PC-9 (cell line): Measurements from ENCODE around the gene ZNF732. TPM values are rescaled to one million over a fixed set of nuclear protein-coding genes. Genes with fewer than 3 reads are reported as not detected.

Source experiments
- Bru-seq: library from RNA; stranded (reverse); fragments of 400-500 nt; gene quantifications from one replicate; lab custom pipeline; 2021; lab: Mats Ljungman, UMichigan
- BruChase-seq, 2 experiments: library from RNA; stranded (reverse); fragments of 400-500 nt; gene quantifications; one replicate each; lab custom pipeline; 2021; lab: Mats Ljungman, UMichigan
- BruUV-seq: library from RNA; stranded (reverse); fragments of 400-500 nt; replicated peaks from 2 replicates; lab custom pipeline; 2021; lab: Mats Ljungman, UMichigan
- CTCF ChIA-PET: fragments of 300-600 bp; sonication (Branson Sonifier 250); formaldehyde crosslinking; loops from one replicate; lab custom pipeline; 2022; ENCODE audit warnings: antibody characterized with exemption; lab: Charles Lee
- POLR2A ChIA-PET: fragments of 300-600 bp; sonication (Branson Sonifier 250); formaldehyde crosslinking; loops from one replicate; lab custom pipeline; 2022; ENCODE audit warnings: antibody characterized with exemption; ENCODE audit not compliant: unreplicated experiment; lab: Charles Lee
- DNase-seq, 2 experiments: peaks; one replicate each; pipeline versions ENCODE4 v3.0.0 to v3.0.0-alpha.2; 2015 to 2022; ENCODE audit warnings: mixed read lengths in 1 of 2
- H2AFZ ChIP-seq: fragments of 200-600 bp; sonication (generic); 2 replicates; pipeline ENCODE4 v1.8.1; 2017; ENCODE audit warnings: antibody characterized with exemption
- H3F3A ChIP-seq: fragments of 200-600 bp; sonication (generic); 2 replicates; pipeline ENCODE4 v1.8.1; 2017; ENCODE audit warnings: antibody characterized with exemption, mild to moderate bottlenecking, low read depth; ENCODE audit not compliant: insufficient read depth
- H3K27ac ChIP-seq: fragments of 200-600 bp; sonication (generic); 2 replicates; pipeline ENCODE4 v1.6.1; 2016; ENCODE audit warnings: mixed run types
- H3K27me3 ChIP-seq: fragments of 200-600 bp; sonication (generic); 2 replicates; pipeline ENCODE4 v1.6.1; 2016; ENCODE audit warnings: low read depth, mixed run types; ENCODE audit not compliant: insufficient read depth
- H3K36me3 ChIP-seq: fragments of 200-600 bp; sonication (generic); 2 replicates; pipeline ENCODE4 v1.6.1; 2016; ENCODE audit warnings: low read depth, mixed run types
- H3K4me1 ChIP-seq: fragments of 200-600 bp; sonication (generic); replicated peaks from 2 replicates; pipeline ENCODE4 v1.6.1; 2016; ENCODE audit warnings: mixed run types; ENCODE audit not compliant: insufficient read depth
- H3K4me2 ChIP-seq: fragments of 200-600 bp; sonication (generic); 2 replicates; pipeline ENCODE4 v1.6.1; 2017; ENCODE audit warnings: mixed run types
- H3K4me3 ChIP-seq: fragments of 200-600 bp; sonication (generic); 2 replicates; pipeline ENCODE4 v1.6.1; 2016; ENCODE audit warnings: mixed run types
- H3K79me2 ChIP-seq: fragments of 200-600 bp; sonication (generic); 2 replicates; pipeline ENCODE4 v1.6.1; 2017; ENCODE audit warnings: low read depth, mixed run types
- H3K9me2 ChIP-seq: fragments of 200-600 bp; sonication (generic); 2 replicates; pipeline ENCODE4 v1.8.1; 2017; ENCODE audit warnings: mild to moderate bottlenecking; ENCODE audit not compliant: insufficient read depth
- H3K9me3 ChIP-seq: fragments of 200-600 bp; sonication (generic); 2 replicates; pipeline ENCODE4 v1.8.1; 2016; ENCODE audit warnings: low read depth; ENCODE audit not compliant: insufficient read depth
- H4K20me1 ChIP-seq: fragments of 200-600 bp; sonication (generic); 2 replicates; pipeline ENCODE4 v1.8.1; 2017; ENCODE audit not compliant: insufficient read depth
- CTCF ChIP-seq: fragments of 200-600 bp; sonication (generic); conservative IDR thresholded peaks from 2 replicates; pipeline ENCODE4 v1.6.1; 2017; ENCODE audit warnings: mixed run types, antibody characterized with exemption, mild to moderate bottlenecking, moderate library complexity
- EZH2 ChIP-seq: fragments of 200-600 bp; sonication (generic); IDR thresholded peaks from 2 replicates; pipeline ENCODE4 v1.8.0; 2017; ENCODE audit warnings: antibody characterized with exemption, low read depth
- intact Hi-C: fragments of 100-400 bp; cut with micrococcal nuclease; formaldehyde crosslinking; loops from one replicate; pipeline ENCODE4 v1.10.0; 2022; ENCODE audit not compliant: unreplicated experiment
- long read RNA-seq: library from polyadenylated mRNA; stranded (forward); transcript quantifications from one replicate; pipeline ENCODE4 v2.0.0, GENCODE V29; 2022
- total RNA-seq: library from RNA; stranded (reverse); gene quantifications from 2 replicates; pipeline ENCODE4 v1.2.3, GENCODE V29; 2021

The ZNF732 gene
- total RNA-seq (not detected in 2 replicates), Bru-seq, nascent RNA (percentile 26 among the genes with signal in this experiment), BruChase-seq, experiment 1, labeled RNA remaining after a 2-hour chase (percentile 24 among the genes with signal in this experiment), BruChase-seq, experiment 2, labeled RNA remaining after a 6-hour chase (percentile 11 among the genes with signal in this experiment)
- long read RNA-seq, partial matches to known transcripts: 0 of 1 reads
- long read RNA-seq, other reads (novel, unspliced or antisense): 1 of 1 reads

DNA sequence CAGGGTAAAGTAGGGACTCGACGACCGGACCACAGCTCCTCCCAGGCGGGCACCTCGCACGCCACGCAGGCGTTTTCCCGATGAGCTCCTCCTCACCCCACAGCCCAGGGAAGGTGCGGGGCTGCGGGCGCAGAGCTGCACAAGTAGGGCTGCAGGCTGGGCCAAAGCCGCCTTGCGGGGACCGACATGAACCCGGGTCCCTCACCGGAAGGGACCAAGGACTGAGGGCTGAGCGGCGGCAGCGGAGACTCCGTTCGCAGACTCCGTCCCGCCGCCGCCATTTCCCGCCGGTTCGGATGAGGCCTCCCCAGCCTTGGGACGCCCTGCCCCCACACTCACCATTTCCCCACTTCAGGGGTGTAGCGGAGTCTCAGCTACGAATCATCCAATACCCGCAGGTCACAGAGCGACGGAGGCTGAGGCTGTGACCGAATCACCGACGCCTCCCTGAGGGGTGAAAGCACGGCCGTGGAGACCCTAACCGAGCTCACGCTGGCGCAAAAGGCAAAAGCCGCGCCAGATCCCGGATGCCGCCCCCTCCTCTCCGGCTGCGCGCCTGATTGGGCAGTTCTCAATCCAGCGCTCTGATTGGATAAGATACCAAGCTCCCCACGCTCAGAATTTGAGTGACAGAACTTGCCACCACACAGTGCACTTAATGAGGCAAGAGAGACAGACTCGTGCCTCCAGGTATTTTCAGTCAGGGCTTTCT lies at the start of gene ZNF732:
TSS of gene ZNF732 (minus strand) at position 506 of the 712 bp plus-strand sequence. CDS start at position 342, 164 bp downstream.
- H3K9me2 ChIP-seq: no peaks in the 10 kb centered on the region
- H3K27me3 ChIP-seq: no peaks in the 10 kb centered on the region
- BruUV-seq: no TSS peak
- H3K9me3 ChIP-seq: no peaks in the 10 kb centered on the region
- ChIA-PET POLR2A (interaction anchor here (0.5 kb wide), 1 partner anchor 181 kb away, joined by 3 read pairs; the partner anchor contains the start of gene ZNF718), CTCF (no interaction called here)
- H2AFZ ChIP-seq: 0 out of 2 replicates have a peak within 1 kb of the TSS, but pooled peaks have one; percentile 39
- DNase-seq: peak in 1 of 2 experiments; percentile 60
- H3F3A ChIP-seq: no peaks in the 10 kb centered on the region
- TF ChIP-seq EZH2 (no peak), CTCF (no peak)
- H3K4me1 ChIP-seq: no peaks in the 10 kb centered on the region
- no peaks in the 10 kb centered on the region for H3K79me2 ChIP-seq
- H3K36me3 ChIP-seq: no peaks in the 10 kb centered on the region
- H3K4me3 ChIP-seq: peak within 1 kb of the TSS; percentile 41; the same call in 1 of the 2 replicates
- no peaks in the 10 kb centered on the region for H4K20me1 ChIP-seq
- intact Hi-C loops: no loop called here
- H3K4me2 ChIP-seq: peak within 1 kb of the TSS; percentile 46; the same call in 1 of the 2 replicates
- no peak within 1 kb of the TSS for H3K27ac ChIP-seq

- TF ChIP-seq EZH2 (no peak), CTCF (no peak)
- DNase-seq: no peak
- no peaks in the 10 kb centered on the region for H4K20me1 ChIP-seq
- no peaks in the 10 kb centered on the region for H3K79me2 ChIP-seq
- H3K9me3 ChIP-seq: 0 out of 2 replicates have a peak, but pooled peaks cover 4% of the 10 kb centered on the region
- H2AFZ ChIP-seq: no peak overlapping the region
- intact Hi-C loops: no loop called here
- no peaks in the 10 kb centered on the region for H3F3A ChIP-seq
- no peaks in the 10 kb centered on the region for H3K4me1 ChIP-seq
- no peaks in the 10 kb centered on the region for H3K9me2 ChIP-seq
- no peak overlapping the region for H3K4me3 ChIP-seq
- no TSS peak for BruUV-seq
- H3K27ac ChIP-seq: no peak overlapping the region
- POLR2A ChIA-PET: no interaction called here
- no peak overlapping the region for H3K4me2 ChIP-seq
- no peaks in the 10 kb centered on the region for H3K36me3 ChIP-seq
- CTCF ChIA-PET: no interaction called here
- no peaks in the 10 kb centered on the region for H3K27me3 ChIP-seq
Observed at GRCh38 chr4:340011-340410, 34.7 kb upstream of the ZNF732 start.

- TSS peak; percentile 40 for BruUV-seq
- H3K4me2 ChIP-seq: peak overlapping the region; percentile 58; the same call in 1 of the 2 replicates
Observed at GRCh38 chr4:338759-339097, 33.5 kb upstream of the ZNF732 start.

More at GRCh38 chr4:338759-339097, 33.5 kb upstream of the ZNF732 start:
- Histone ChIP-seq H3K4me3 (peak overlapping the region; percentile 59; the same call in 1 of the 2 replicates), H2AFZ (no peak overlapping the region), H3K9me2 (no peaks in the 10 kb centered on the region), H3K27ac (no peak overlapping the region), H3K36me3 (no peaks in the 10 kb centered on the region), H3K79me2 (no peaks in the 10 kb centered on the region), H3F3A (no peaks in the 10 kb centered on the region), H3K9me3 (0 out of 2 replicates have a peak, but pooled peaks cover 4% of the 10 kb centered on the region), H4K20me1 (no peaks in the 10 kb centered on the region), H3K27me3 (no peaks in the 10 kb centered on the region), H3K4me1 (no peaks in the 10 kb centered on the region)
- ChIA-PET CTCF (no interaction called here), POLR2A (no interaction called here)
- no peak for DNase-seq
- intact Hi-C loops: loop anchor here (10.0 kb wide), 1 partner anchor 136 kb away; no protein-coding TSS in a partner anchor
- TF ChIP-seq EZH2 (no peak), CTCF (no peak)
